ENCODE measurements around the gene CD7.

The CD7 gene

GRCh38 chr17:82328141-82328993 lies 11.0 kb upstream of the CD7 start:
- no peak for DNase-seq

- DNase-seq: no peak
Observed at GRCh38 chr17:82327757-82328140, 10.3 kb upstream of the CD7 start.

- DNase-seq: no peak
Observed at GRCh38 chr17:82327289-82327688, 9.9 kb upstream of the CD7 start.

GRCh38 chr17:82325286-82326180 lies 8.1 kb upstream of the CD7 start:
- DNase-seq: no peak

- no peak for DNase-seq
Observed at GRCh38 chr17:82324566-82325285, 7.3 kb upstream of the CD7 start.

- DNase-seq: no peak
Observed at GRCh38 chr17:82323514-82324234, 6.3 kb upstream of the CD7 start.

GRCh38 chr17:82322526-82323453 lies 5.4 kb upstream of the CD7 start:
- no peak for DNase-seq

- DNase-seq: no peak
Observed at GRCh38 chr17:82321947-82322466, 4.6 kb upstream of the CD7 start.

GRCh38 chr17:82320956-82321927 lies 3.8 kb upstream of the CD7 start:
- no peak for DNase-seq

GRCh38 chr17:82320140-82320840 lies 2.9 kb upstream of the CD7 start:
- DNase-seq: no peak

GRCh38 chr17:82319619-82320062 lies 2.2 kb upstream of the CD7 start:
- no peak for DNase-seq

- DNase-seq: no peak
Observed at GRCh38 chr17:82318772-82319606, 1.6 kb upstream of the CD7 start.

- DNase-seq: no peak
Observed at GRCh38 chr17:82318169-82318498, 726 bp upstream of the CD7 start.

- no peak for DNase-seq
Observed at GRCh38 chr17:82316651-82317393, 586 bp downstream of the CD7 start.

GRCh38 chr17:82315703-82316358 lies 1.6 kb downstream of the CD7 start:
- DNase-seq: no peak

GRCh38 chr17:82314727-82315605 lies 2.4 kb downstream of the CD7 start:
- no peak for DNase-seq

Data from NCI-H748 treated with DMSO at 0.1 percent for 48 hours (cell line).